Measurements from ENCODE around the gene PRDM7.

- no peak for TF ChIP-seq CTCF (IDR thresholded peaks at IDR 0.05)
- TF ChIP-seq POLR2A (IDR thresholded peaks at IDR 0.05), result no peak
Observed at GRCh38 chr16:90033387-90033786, 43.7 kb downstream of the PRDM7 start.

Measured in testis (tissue), 2 donors.